GM12865 (cell line): ENCODE measurements around the gene ADCY7.

Experiments used
- DNase-seq: peaks from one replicate; pipeline ENCODE4 v3.0.0; 2010; ENCODE audit warnings: low read depth
- H3K4me3 ChIP-seq: 2 replicates; pipeline ENCODE4 v1.5.1; 2011; ENCODE audit warnings: mild to moderate bottlenecking, low read depth, low read length, control low read depth
- TF ChIP-seq, protein P1 (sequence below): IDR thresholded peaks from 2 replicates; pipeline ENCODE4 v1.5.1; 2011; ENCODE audit warnings: low read length, control low read depth, low read depth, inconsistent platforms; ENCODE audit not compliant: insufficient read depth; ENCODE audit errors: missing control alignments

The ADCY7 gene

DNA sequence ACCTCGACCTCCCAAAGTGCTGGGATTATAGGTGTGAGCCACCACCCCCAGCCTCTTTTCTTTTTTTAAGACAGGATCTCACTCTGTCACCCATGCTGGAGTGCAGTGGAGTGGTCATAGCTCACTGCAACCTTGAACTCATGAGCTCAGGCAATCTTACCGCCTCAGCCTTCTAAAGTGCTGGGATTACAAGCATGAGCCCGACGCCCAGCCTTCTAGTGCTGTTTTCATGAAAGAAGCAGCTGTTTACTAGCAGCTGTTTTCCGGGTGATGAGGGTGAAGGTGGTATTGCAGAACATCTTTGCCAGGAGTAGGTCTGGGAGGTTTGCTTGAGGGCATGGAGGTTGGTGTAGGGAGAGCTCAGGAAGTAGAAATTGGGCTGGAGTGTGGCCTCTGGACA, 2.0 kb downstream of the ADCY7 start:
- H3K4me3 ChIP-seq, result no peak overlapping the region
- TF ChIP-seq, protein P1, sequence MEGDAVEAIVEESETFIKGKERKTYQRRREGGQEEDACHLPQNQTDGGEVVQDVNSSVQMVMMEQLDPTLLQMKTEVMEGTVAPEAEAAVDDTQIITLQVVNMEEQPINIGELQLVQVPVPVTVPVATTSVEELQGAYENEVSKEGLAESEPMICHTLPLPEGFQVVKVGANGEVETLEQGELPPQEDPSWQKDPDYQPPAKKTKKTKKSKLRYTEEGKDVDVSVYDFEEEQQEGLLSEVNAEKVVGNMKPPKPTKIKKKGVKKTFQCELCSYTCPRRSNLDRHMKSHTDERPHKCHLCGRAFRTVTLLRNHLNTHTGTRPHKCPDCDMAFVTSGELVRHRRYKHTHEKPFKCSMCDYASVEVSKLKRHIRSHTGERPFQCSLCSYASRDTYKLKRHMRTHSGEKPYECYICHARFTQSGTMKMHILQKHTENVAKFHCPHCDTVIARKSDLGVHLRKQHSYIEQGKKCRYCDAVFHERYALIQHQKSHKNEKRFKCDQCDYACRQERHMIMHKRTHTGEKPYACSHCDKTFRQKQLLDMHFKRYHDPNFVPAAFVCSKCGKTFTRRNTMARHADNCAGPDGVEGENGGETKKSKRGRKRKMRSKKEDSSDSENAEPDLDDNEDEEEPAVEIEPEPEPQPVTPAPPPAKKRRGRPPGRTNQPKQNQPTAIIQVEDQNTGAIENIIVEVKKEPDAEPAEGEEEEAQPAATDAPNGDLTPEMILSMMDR, result no peak
- no peak for DNase-seq

DNA sequence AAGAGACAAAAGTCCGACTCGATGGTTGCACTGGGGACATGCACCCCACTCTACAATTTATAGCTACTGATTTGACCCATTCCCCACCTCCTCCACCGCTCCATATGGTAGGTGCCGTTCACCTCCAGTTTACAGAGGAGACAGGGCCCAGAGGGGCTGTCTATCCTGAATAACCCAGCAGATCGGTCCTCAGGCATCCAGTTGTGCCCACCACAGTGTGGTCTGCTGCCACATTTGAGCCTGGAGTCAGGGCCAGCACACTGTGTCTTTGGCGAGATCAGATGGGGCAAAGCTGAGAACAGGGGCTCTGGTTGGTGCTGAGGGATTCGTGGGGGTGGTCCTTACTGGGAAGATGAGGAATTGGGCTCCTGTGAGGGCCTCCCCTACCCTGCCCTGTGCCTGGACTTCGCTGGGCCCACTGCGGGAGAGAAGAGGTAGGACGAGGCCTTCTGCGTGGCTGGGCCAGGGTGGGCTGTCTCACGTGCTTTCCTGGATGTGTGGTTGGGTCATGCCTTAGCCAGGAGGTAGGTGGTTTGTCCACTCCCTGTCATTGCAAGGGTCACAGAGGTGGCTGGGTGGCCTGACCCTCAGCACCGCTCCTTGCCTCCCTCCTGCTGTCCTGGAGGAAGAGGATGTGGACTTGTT, 2.8 kb downstream of the ADCY7 start:
- TF ChIP-seq, protein P1, result no peak
- no peak for DNase-seq
- no peak overlapping the region for H3K4me3 ChIP-seq

DNA sequence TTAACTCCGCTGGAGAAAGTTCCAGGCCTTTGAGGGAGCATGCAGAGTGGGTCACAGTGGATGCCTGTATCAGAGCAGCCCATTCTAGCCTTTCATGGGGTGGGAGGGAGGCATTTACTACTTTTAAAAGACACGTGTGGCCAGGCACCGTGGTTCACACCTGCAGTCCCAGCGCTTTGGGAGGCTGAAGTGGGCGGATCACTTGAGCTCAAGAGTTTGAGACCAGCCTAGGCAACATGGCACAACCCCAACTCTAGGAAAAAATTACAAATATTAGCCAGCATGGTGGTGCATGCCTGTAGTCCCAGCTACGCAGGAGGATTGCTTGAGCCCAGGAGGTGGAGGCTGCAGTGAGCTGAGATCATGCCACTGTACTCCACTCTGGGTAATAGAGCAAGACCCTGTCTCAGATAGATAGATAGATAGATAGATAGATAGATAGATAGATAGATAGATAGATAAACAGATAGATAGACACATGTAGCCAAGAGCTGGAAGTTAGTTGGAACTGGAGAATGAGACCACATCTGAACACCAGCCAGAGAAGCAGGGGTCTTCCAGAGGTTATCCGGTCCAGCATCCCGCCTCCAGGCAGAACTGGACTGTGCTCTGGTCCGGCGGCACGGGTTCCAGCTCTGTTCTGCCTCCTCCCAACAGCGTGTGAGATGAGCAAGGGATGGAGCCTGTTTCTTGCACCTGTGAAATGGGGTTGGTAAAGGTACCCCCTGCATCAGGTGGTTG, 3.6 kb downstream of the ADCY7 start:
- H3K4me3 ChIP-seq, result no peak overlapping the region
- TF ChIP-seq, protein P1, result no peak
- DNase-seq, result no peak

DNA sequence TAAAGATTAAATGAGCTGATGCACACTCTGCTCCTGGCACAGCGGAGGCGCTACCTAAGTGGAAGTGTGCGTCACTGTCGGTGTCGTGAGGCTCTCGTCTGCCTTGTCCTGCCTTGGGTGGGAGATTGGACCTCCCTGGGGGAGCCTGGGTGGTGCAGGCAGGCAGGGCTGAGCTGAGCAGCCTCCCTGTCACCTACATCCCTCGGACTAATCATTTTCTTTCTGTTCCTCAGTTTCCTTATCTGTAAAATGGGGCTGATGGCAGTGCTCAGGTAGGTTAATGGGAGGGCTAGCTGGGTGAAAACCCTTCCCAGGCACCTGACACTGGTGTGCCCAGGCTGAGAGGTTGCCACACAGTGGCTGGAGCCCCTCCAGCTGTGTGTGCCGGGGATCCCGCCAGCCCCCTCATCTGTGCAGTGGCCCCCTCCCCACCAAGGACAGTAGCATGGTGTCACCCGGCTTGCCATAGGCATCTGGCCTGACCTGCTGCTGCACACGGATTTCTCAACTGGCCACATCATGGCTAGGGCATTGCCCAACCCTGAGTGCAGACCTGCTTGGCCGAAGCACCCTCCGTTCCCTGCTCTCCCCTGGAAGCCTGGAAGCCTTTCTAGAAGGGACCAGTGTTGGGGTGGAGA, 4.3 kb downstream of the ADCY7 start:
- DNase-seq, result no peak
- H3K4me3 ChIP-seq, result no peak overlapping the region
- TF ChIP-seq, protein P1, result no peak

DNA sequence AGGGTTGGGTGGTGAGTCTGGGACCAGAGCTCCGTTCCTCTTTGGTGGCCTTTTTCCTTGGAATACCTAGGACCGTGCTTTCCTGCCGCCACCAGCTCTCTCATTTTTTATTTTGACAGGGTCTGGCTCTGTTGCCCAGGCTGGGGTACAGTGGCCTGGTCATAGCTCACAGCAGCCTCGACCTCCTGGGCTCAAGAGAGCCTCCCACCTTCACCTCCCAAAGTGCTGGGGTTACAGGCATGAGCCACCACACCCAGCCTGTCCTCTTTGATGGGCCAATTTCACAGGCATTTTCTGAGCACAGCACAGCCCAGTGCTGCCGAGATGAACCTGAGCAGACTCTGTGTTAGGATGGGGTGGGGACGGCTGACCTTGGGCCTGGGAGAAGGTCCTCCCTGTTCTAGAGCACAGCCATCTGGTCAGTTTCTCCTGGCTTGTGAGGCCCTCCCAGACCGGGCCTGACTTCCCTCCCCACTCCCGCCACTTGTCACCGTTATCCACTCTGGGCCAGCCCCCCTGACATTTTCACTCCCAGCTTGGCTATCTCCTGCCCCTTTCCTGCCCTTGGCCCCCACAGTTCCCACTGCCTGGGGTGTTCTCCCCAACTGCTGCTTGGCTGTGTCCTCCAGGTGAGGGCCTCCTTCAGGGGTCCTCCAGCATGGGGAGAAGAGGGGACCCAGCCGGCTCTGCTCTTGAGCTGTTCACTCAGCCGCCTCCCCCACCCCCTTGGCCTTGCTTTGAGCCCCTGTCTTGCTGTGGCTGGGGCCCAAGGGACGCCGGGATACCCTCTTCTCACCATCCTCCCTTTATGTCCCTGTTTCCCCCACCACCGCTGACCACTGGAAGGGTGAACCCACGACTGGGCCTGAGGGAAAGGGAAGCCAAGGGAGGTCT, 5.0 kb downstream of the ADCY7 start:
- TF ChIP-seq, protein P1, result no peak
- H3K4me3 ChIP-seq, result no peak overlapping the region
- DNase-seq, result no peak

DNA sequence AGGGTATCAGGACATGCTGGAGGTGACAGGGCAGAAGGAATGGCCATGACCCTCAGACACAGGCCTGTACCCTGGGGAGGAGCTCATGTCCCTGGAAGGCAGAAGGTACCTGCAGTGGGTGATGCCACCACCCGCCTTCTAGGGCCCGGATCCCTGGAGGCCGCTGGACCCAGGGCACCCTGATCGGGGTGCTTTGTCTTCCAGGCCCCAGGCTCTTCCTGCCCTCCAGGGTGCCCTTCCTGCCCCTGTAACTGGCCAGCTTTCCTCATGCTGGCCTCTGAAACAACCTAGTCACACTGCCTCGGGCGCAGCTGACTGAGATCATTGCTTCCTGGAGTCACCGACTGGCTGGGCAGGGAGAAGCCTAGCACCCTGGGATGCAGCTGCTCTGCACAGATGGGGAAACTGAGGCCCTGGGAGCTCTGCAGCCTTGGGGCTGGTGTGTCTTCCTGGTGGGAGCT, 5.8 kb downstream of the ADCY7 start:
- no peak for DNase-seq
- no peak overlapping the region for H3K4me3 ChIP-seq
- TF ChIP-seq, protein P1, result no peak
